Keratinocyte (primary cell): ENCODE measurements around the gene PSME3. TPM values are rescaled to one million over a fixed set of nuclear protein-coding genes. Genes with fewer than 3 reads are reported as not detected.

Experiments used
- DNase-seq: peaks from one replicate; pipeline ENCODE4 v3.0.0-alpha.2; 2011; ENCODE audit warnings: low read depth, missing footprints, low spot score
- FAIRE-seq: peaks from 2 replicates; lab custom pipeline; 2011; peaks lifted over from hg19 to GRCh38; lab: Jason Lieb, UNC
- H2AFZ ChIP-seq: 2 replicates; pipeline ENCODE4 v1.6.0; 2012; ENCODE audit warnings: low read length, control low read depth, inconsistent platforms; ENCODE audit not compliant: control insufficient read depth
- H3K27ac ChIP-seq: 2 replicates; pipeline ENCODE4 v1.5.1; 2011; ENCODE audit warnings: low read length; ENCODE audit not compliant: control insufficient read depth, insufficient read depth
- H3K27me3 ChIP-seq: 3 replicates; pipeline ENCODE4 v1.6.0; 2011; ENCODE audit warnings: low read length; ENCODE audit not compliant: control insufficient read depth, insufficient read depth; ENCODE audit errors: extremely low read depth
- H3K36me3 ChIP-seq, 2 experiments: 2 replicates in 1 of 2; 3 replicates in 1 of 2; pipeline ENCODE4 v1.5.1; 2011; ENCODE audit warnings: low read length in 2 of 2, mild to moderate bottlenecking in 1 of 2; ENCODE audit not compliant: control insufficient read depth in 2 of 2, insufficient read depth in 2 of 2; ENCODE audit errors: extremely low read depth in 1 of 2
- H3K4me1 ChIP-seq: 3 replicates; pipeline ENCODE4 v1.5.1; 2011; ENCODE audit warnings: low read length; ENCODE audit not compliant: control insufficient read depth, insufficient read depth; ENCODE audit errors: extremely low read depth
- H3K4me2 ChIP-seq: 3 replicates; pipeline ENCODE4 v1.6.0; 2011; ENCODE audit warnings: low read depth, low read length; ENCODE audit not compliant: control insufficient read depth, insufficient read depth; ENCODE audit errors: extremely low read depth
- H3K4me3 ChIP-seq, 3 experiments: fragments of 200-600 bp in 1 of 3; sonication (generic) in 1 of 3; 2 replicates in 2 of 3; 3 replicates in 1 of 3; pipeline ENCODE4 v1.5.1; 2011 to 2016; ENCODE audit warnings: low read length in 3 of 3, mild to moderate bottlenecking in 3 of 3, control low read depth in 2 of 3, inconsistent platforms in 1 of 3, low read depth in 1 of 3, mixed read lengths in 1 of 3, mixed run types in 1 of 3, moderate library complexity in 1 of 3; ENCODE audit not compliant: control insufficient read depth in 2 of 3, insufficient read depth in 2 of 3; ENCODE audit errors: extremely low read depth in 1 of 3
- H3K79me2 ChIP-seq: 2 replicates; pipeline ENCODE4 v1.6.0; 2012; ENCODE audit warnings: low read length; ENCODE audit not compliant: control insufficient read depth, insufficient read depth
- H3K9ac ChIP-seq: 3 replicates; pipeline ENCODE4 v1.6.0; 2011; ENCODE audit warnings: low read length; ENCODE audit not compliant: control insufficient read depth, insufficient read depth; ENCODE audit errors: extremely low read depth
- H3K9me1 ChIP-seq: 3 replicates; pipeline ENCODE4 v1.6.0; 2011; ENCODE audit warnings: low read length; ENCODE audit not compliant: control insufficient read depth, insufficient read depth; ENCODE audit errors: extremely low read depth
- H3K9me3 ChIP-seq: 2 replicates; pipeline ENCODE4 v1.5.1; 2012; ENCODE audit warnings: low read depth, low read length; ENCODE audit not compliant: control insufficient read depth
- H4K20me1 ChIP-seq: 3 replicates; pipeline ENCODE4 v1.6.0; 2011; ENCODE audit warnings: low read length; ENCODE audit not compliant: control insufficient read depth, insufficient read depth; ENCODE audit errors: extremely low read depth
- EZH2 ChIP-seq: IDR thresholded peaks from one replicate; pipeline ENCODE4 v1.6.1; 2012; ENCODE audit warnings: inconsistent platforms, mild to moderate bottlenecking, low read length, moderate library complexity
- dilution Hi-C: fragments of 300-500 bp; cut with MboI; formaldehyde crosslinking; loops from one replicate; pipeline ENCODE4 v1.7.0; 2020; ENCODE audit warnings: low sequenced_read_pairs; ENCODE audit not compliant: extremely low pct_ligation_motif_present
- polyA plus RNA-seq, 5 experiments: library from polyadenylated mRNA; depleted of rRNA in 3 of 5; stranded (reverse) in 3 of 5; stranded (forward) in 1 of 5; unstranded in 1 of 5; fragments of >200 nt; gene quantifications; 1 replicate in 1 of 5; 2 replicates in 3 of 5; 3 replicates in 1 of 5; pipeline versions ENCODE4 v1.2.1 to v1.2.3, GENCODE V29; 2011 to 2012; ENCODE audit warnings: missing spikeins in 2 of 5, low read depth in 1 of 5, low replicate concordance in 1 of 5
- small RNA-seq, 3 experiments: library from RNA; depleted of rRNA; stranded (forward); fragments of <200 nt; gene quantifications; one replicate each; pipeline ENCODE3, GENCODE V24; 2012; ENCODE audit warnings: low read depth in 3 of 3, low replicate concordance in 1 of 3; ENCODE audit not compliant: insufficient read length in 3 of 3
- TF ChIP-seq, protein P1 (sequence below), 3 experiments: IDR thresholded peaks in 1 of 3; conservative IDR thresholded peaks in 1 of 3; optimal IDR thresholded peaks in 1 of 3; 2 replicates in 2 of 3; 3 replicates in 1 of 3; pipeline versions ENCODE3 to v1.5.1; 2011; ENCODE audit warnings: low read length in 3 of 3, mild to moderate bottlenecking in 3 of 3, moderate library complexity in 2 of 3, control low read depth in 1 of 3, inconsistent platforms in 1 of 3; ENCODE audit not compliant: insufficient read depth in 2 of 3; ENCODE audit errors: extremely low read depth in 1 of 3

Gene PSME3
- polyA plus RNA-seq, 1 donor (not counting 4 experiments of a cell fraction or from before 2014, with no cell fraction given) = 190 TPM

DNA sequence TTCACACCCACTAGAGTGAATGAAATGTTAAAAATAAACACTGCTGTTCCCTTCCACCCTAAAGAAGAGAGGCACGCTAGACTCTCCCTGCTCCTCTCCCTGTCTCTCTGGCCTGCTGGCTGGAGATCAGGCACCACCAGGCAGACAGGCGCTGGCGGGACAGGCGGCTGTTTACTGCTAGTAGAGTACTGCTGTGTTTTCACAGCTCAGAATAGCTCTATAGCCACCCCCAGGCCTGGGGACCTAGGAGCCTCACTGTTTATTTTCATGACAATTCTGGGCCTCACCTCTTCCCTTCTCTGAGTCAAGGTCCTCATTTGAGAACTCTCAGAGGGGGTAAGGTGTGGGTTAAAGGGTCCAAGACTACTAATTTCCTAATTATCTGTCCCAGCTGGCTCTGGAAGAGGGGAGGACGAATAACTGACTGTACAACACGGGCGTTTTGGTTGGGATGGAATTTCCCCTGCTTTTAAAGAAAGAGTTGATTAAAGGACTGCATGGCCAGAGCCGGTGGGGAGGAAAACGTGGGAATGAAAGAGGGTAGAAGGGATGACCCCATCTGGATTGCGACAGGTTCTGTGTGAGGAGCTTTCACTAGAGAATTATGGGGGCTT is 58.4 kb downstream of the PSME3 start:
- no peak overlapping the region for H3K27ac ChIP-seq
- peaks cover 8% of the 10 kb centered on the region for H3K4me1 ChIP-seq
- dilution Hi-C loops = no loop called here
- no peaks in the 10 kb centered on the region for H3K9me3 ChIP-seq
- no peak for DNase-seq
- H4K20me1 ChIP-seq = no peaks in the 10 kb centered on the region
- H3K79me2 ChIP-seq = no peaks in the 10 kb centered on the region
- no peak for TF ChIP-seq EZH2
- TF ChIP-seq, protein P1, sequence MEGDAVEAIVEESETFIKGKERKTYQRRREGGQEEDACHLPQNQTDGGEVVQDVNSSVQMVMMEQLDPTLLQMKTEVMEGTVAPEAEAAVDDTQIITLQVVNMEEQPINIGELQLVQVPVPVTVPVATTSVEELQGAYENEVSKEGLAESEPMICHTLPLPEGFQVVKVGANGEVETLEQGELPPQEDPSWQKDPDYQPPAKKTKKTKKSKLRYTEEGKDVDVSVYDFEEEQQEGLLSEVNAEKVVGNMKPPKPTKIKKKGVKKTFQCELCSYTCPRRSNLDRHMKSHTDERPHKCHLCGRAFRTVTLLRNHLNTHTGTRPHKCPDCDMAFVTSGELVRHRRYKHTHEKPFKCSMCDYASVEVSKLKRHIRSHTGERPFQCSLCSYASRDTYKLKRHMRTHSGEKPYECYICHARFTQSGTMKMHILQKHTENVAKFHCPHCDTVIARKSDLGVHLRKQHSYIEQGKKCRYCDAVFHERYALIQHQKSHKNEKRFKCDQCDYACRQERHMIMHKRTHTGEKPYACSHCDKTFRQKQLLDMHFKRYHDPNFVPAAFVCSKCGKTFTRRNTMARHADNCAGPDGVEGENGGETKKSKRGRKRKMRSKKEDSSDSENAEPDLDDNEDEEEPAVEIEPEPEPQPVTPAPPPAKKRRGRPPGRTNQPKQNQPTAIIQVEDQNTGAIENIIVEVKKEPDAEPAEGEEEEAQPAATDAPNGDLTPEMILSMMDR (optimal IDR thresholded peaks at IDR 0.05 in 1 of 3, IDR thresholded peaks at IDR 0.05 in 1 of 3, conservative IDR thresholded peaks at IDR 0.05 in 1 of 3; ENCODE audit: extremely low read depth in 1 of 3, insufficient read depth in 2 of 3, low read length in 3 of 3) = no peak
- no peak overlapping the region for H3K4me2 ChIP-seq
- no peak for FAIRE-seq
- H2AFZ ChIP-seq = no peak overlapping the region
- H3K4me3 ChIP-seq = no peak overlapping the region
- no peak overlapping the region for H3K9ac ChIP-seq
- H3K36me3 ChIP-seq = no peaks in the 10 kb centered on the region
- H3K27me3 ChIP-seq = no peaks in the 10 kb centered on the region
- H3K9me1 ChIP-seq = no peaks in the 10 kb centered on the region

DNA sequence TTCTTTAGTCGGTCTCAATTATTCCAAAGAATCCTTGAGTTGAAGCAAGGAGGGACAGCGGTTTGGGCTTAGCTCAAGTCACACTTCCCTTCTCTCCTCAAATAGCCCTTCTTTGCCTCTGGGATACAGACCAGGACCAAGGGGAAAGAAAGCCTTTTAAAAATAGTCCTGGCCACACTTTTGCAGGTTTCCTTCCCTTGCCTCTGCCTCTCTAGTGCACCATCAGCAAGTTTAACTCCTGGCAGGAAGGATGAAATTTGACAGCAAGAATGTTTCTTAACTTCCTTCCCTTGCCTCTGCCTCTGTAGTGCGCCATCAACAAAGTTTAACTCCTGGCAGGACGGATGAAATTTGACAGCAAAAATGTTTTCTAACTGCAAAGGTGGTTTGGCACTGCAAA is 60.2 kb downstream of the PSME3 start:
- dilution Hi-C loops = no loop called here
- Histone ChIP-seq H3K9ac (no peak overlapping the region), H3K9me1 (no peaks in the 10 kb centered on the region), H3K79me2 (no peaks in the 10 kb centered on the region), H4K20me1 (no peaks in the 10 kb centered on the region), H3K4me3 (no peak overlapping the region), H2AFZ (no peak overlapping the region), H3K27ac (no peak overlapping the region), H3K9me3 (no peaks in the 10 kb centered on the region), H3K4me1 (peaks cover 8% of the 10 kb centered on the region), H3K4me2 (no peak overlapping the region), H3K27me3 (no peaks in the 10 kb centered on the region), H3K36me3 (no peaks in the 10 kb centered on the region)
- DNase-seq (no peak), FAIRE-seq (no peak)
- TF ChIP-seq EZH2 = no peak
- TF ChIP-seq, protein P1 (optimal IDR thresholded peaks at IDR 0.05 in 1 of 3, IDR thresholded peaks at IDR 0.05 in 1 of 3, conservative IDR thresholded peaks at IDR 0.05 in 1 of 3; ENCODE audit: extremely low read depth in 1 of 3, insufficient read depth in 2 of 3, low read length in 3 of 3) = no peak

Small RNA genes lying within 50 kb of the gene (small RNA-seq; reads per million reads assigned to genes)
- gene MIR6781 = 0 to 0.07 (median 0) reads per million in 3 experiments
- 0 reads per million in 3 experiments for gene RNU6-287P

Other genes with a start within 250 kb of the PSME3 start
- gene RETREG3, start 224.0 kb upstream of the PSME3 start, polyA plus RNA-seq = 25.2 to 49.5 TPM (median 32.5 TPM) in 3 replicates
- 35.1 to 141 TPM (median 54.8 TPM) in 3 replicates for gene TUBG1, start 223.7 kb upstream of the PSME3 start, polyA plus RNA-seq
- gene TUBG2, start 174.1 kb upstream of the PSME3 start, polyA plus RNA-seq = 13.5 to 17.8 TPM (median 14.5 TPM) in 3 replicates
- 3.1 to 10.7 TPM (median 4.9 TPM) in 3 replicates for gene PLEKHH3, start 156.4 kb upstream of the PSME3 start, polyA plus RNA-seq
- 0.02 to 0.05 TPM (median 0.03 TPM) in 3 replicates for gene CCR10, start 151.6 kb upstream of the PSME3 start, polyA plus RNA-seq
- gene CNTNAP1, start 150.9 kb upstream of the PSME3 start, polyA plus RNA-seq = 0.46 to 2.0 TPM (median 0.71 TPM) in 3 replicates
- 13.6 to 18.4 TPM (median 18.3 TPM) in 3 replicates for gene EZH1, start 88.4 kb upstream of the PSME3 start, polyA plus RNA-seq
- 0.19 TPM in 1 of 3 replicates, not detected in the others for gene RAMP2, start 72.2 kb upstream of the PSME3 start, polyA plus RNA-seq
- 122 to 141 TPM (median 133 TPM) in 3 replicates for gene VPS25, start 59.9 kb upstream of the PSME3 start, polyA plus RNA-seq
- gene WNK4, start 52.8 kb upstream of the PSME3 start, polyA plus RNA-seq = 0.03 to 0.10 TPM (median 0.04 TPM) in 3 replicates
- gene COA3, start 34.7 kb upstream of the PSME3 start, polyA plus RNA-seq = 83.6 to 97.8 TPM (median 92.4 TPM) in 3 replicates
- not detected in 3 replicates for gene CNTD1, start 34.5 kb upstream of the PSME3 start, polyA plus RNA-seq
- gene BECN1, start 9.1 kb upstream of the PSME3 start, polyA plus RNA-seq = 71.6 to 94.2 TPM (median 89.8 TPM) in 3 replicates
- 0.73 to 1.5 TPM (median 0.94 TPM) in 3 replicates for gene AOC2, start 11.2 kb downstream of the PSME3 start, polyA plus RNA-seq
- gene AOC3, start 17.8 kb downstream of the PSME3 start, polyA plus RNA-seq = 0.18 to 0.30 TPM (median 0.22 TPM) in 3 replicates
- not detected in 3 replicates for gene G6PC1, start 67.4 kb downstream of the PSME3 start, polyA plus RNA-seq
- 38.5 to 49.3 TPM (median 45.0 TPM) in 3 replicates for gene AARSD1, start 131.1 kb downstream of the PSME3 start, polyA plus RNA-seq
- 0.19 to 0.44 TPM (median 0.37 TPM) in 3 replicates for gene PTGES3L, start 146.7 kb downstream of the PSME3 start, polyA plus RNA-seq
- 10.8 to 12.8 TPM (median 11.1 TPM) in 3 replicates for gene RUNDC1, start 147.2 kb downstream of the PSME3 start, polyA plus RNA-seq
- 4,091 to 7,614 TPM (median 7,074 TPM) in 3 replicates for gene RPL27, start 165.0 kb downstream of the PSME3 start, polyA plus RNA-seq
- 22.0 to 34.8 TPM (median 27.6 TPM) in 3 replicates for gene IFI35, start 173.4 kb downstream of the PSME3 start, polyA plus RNA-seq
- 151 to 186 TPM (median 183 TPM) in 3 replicates for gene VAT1, start 189.0 kb downstream of the PSME3 start, polyA plus RNA-seq
- gene RND2, start 191.8 kb downstream of the PSME3 start, polyA plus RNA-seq = 0.12 to 0.20 TPM (median 0.15 TPM) in 3 replicates